CD14-positive monocyte (primary cell): ENCODE measurements around the gene CSAD. TPM values are rescaled to one million over a fixed set of nuclear protein-coding genes. Genes with fewer than 3 reads are reported as not detected.

ENCODE experiments used
- DNase-seq, 3 donors: peaks; one replicate each; pipeline ENCODE4 v3.0.0-alpha.2; 2011 to 2022
- H2AFZ ChIP-seq: 2 replicates; pipeline ENCODE4 v1.6.0; 2012; ENCODE audit warnings: mild to moderate bottlenecking, low read depth, low read length, inconsistent platforms; ENCODE audit not compliant: insufficient read depth, poor library complexity, severe bottlenecking
- H3K27ac ChIP-seq, 2 donors: 1 replicate in 1 of 2; 2 replicates in 1 of 2; pipeline ENCODE4 v1.5.1; 2012 to 2013; ENCODE audit warnings: low read length in 2 of 2, control low read depth in 1 of 2, inconsistent platforms in 1 of 2, low read depth in 1 of 2, mild to moderate bottlenecking in 1 of 2
- H3K27me3 ChIP-seq, 2 donors: one replicate each; pipeline versions ENCODE4 v1.6.0 to v1.6.1; 2011 to 2013; ENCODE audit warnings: low read length in 2 of 2; ENCODE audit not compliant: control insufficient read depth in 2 of 2, insufficient read depth in 2 of 2
- H3K36me3 ChIP-seq, 2 donors: replicated peaks in 1 of 2; 1 replicate in 1 of 2; 2 replicates in 1 of 2; pipeline versions ENCODE4 v1.5.1 to v1.6.1; 2012 to 2013; ENCODE audit warnings: low read length in 2 of 2, control low read depth in 1 of 2, inconsistent platforms in 1 of 2, mild to moderate bottlenecking in 1 of 2; ENCODE audit not compliant: insufficient read depth in 2 of 2, control insufficient read depth in 1 of 2
- H3K4me1 ChIP-seq, 2 donors: 1 replicate in 1 of 2; 2 replicates in 1 of 2; pipeline versions ENCODE4 v1.5.1 to v1.6.1; 2012 to 2013; ENCODE audit warnings: low read length in 2 of 2, control low read depth in 1 of 2, inconsistent platforms in 1 of 2, mild to moderate bottlenecking in 1 of 2, moderate library complexity in 1 of 2; ENCODE audit not compliant: insufficient read depth in 2 of 2, control insufficient read depth in 1 of 2
- H3K4me2 ChIP-seq: replicated peaks from 2 replicates; pipeline ENCODE3; 2012; ENCODE audit warnings: low read length, moderate library complexity, mild to moderate bottlenecking; ENCODE audit not compliant: poor library complexity, severe bottlenecking; ENCODE audit errors: extremely low read depth
- H3K4me3 ChIP-seq, 3 experiments: fragments of 200-600 bp in 1 of 3; sonication (generic) in 1 of 3; replicated peaks in 1 of 3; 1 replicate in 2 of 3; 2 replicates in 1 of 3; pipeline ENCODE4 v1.5.1; 2011 to 2013; ENCODE audit warnings: low read length in 3 of 3, mild to moderate bottlenecking in 3 of 3, control low read depth in 2 of 3, low read depth in 2 of 3, inconsistent platforms in 1 of 3, moderate library complexity in 1 of 3
- H3K79me2 ChIP-seq: 2 replicates; pipeline ENCODE4 v1.6.0; 2012; ENCODE audit warnings: mild to moderate bottlenecking, control low read depth, inconsistent platforms, low read length, moderate library complexity; ENCODE audit not compliant: insufficient read depth
- H3K9ac ChIP-seq: 2 replicates; pipeline ENCODE4 v1.6.0; 2017; ENCODE audit warnings: low read length, mild to moderate bottlenecking; ENCODE audit not compliant: insufficient read depth, poor library complexity, severe bottlenecking
- H3K9me3 ChIP-seq, 2 donors: replicated peaks in 1 of 2; 1 replicate in 1 of 2; 2 replicates in 1 of 2; pipeline versions ENCODE4 v1.5.1 to v1.6.1; 2012 to 2013; ENCODE audit warnings: low read length in 2 of 2, control low read depth in 1 of 2; ENCODE audit not compliant: control insufficient read depth in 1 of 2, insufficient read depth in 1 of 2
- H4K20me1 ChIP-seq: 2 replicates; pipeline ENCODE4 v1.6.0; 2012; ENCODE audit warnings: mild to moderate bottlenecking, low read length, control low read depth, moderate library complexity; ENCODE audit not compliant: insufficient read depth
- H3K27ac Mint-ChIP-seq, 7 donors: one replicate each; pipeline ENCODE4 v1.8.0; 2020; ENCODE audit warnings: mild to moderate bottlenecking in 7 of 7, mixed read lengths in 7 of 7, moderate library complexity in 6 of 7, inconsistent platforms in 2 of 7
- H3K27me3 Mint-ChIP-seq, 3 donors: one replicate each; pipeline ENCODE4 v1.8.0; 2021 to 2022; ENCODE audit warnings: low read depth in 3 of 3, mild to moderate bottlenecking in 3 of 3, mixed read lengths in 3 of 3, moderate library complexity in 3 of 3, inconsistent platforms in 1 of 3
- H3K36me3 Mint-ChIP-seq, 2 donors: one replicate each; pipeline ENCODE4 v1.8.0; 2020; ENCODE audit warnings: mixed read lengths in 2 of 2, inconsistent platforms in 1 of 2, mild to moderate bottlenecking in 1 of 2
- H3K4me1 Mint-ChIP-seq: one replicate; pipeline ENCODE4 v1.8.0; 2020; ENCODE audit warnings: mild to moderate bottlenecking, mixed read lengths
- H3K4me3 Mint-ChIP-seq, 2 donors: one replicate each; pipeline ENCODE4 v1.8.0; 2020; ENCODE audit warnings: mild to moderate bottlenecking in 2 of 2, mixed read lengths in 2 of 2, moderate library complexity in 1 of 2
- H3K9me3 Mint-ChIP-seq, 7 donors: one replicate each; pipeline ENCODE4 v1.8.0; 2020 to 2022; ENCODE audit warnings: mixed read lengths in 7 of 7, mild to moderate bottlenecking in 6 of 7, moderate library complexity in 6 of 7, inconsistent platforms in 2 of 7
- CTCF ChIP-seq: fragments of 200-600 bp; IDR thresholded peaks from one replicate; pipeline ENCODE4 v1.8.0; 2022; ENCODE audit warnings: antibody characterized with exemption, mild to moderate bottlenecking
- WGBS: methylation state at CpG from one replicate; pipeline ENCODE4 v1.1.5; 2013; ENCODE audit warnings: missing lambda C conversion rate; ENCODE audit not compliant: insufficient coverage; 5-methylcytosine and 5-hydroxymethylcytosine counted together
- intact Hi-C, 2 donors: fragments of 100-400 bp; cut with micrococcal nuclease; formaldehyde crosslinking; loops; one replicate each; pipeline versions ENCODE4 v1.15.0 to v1.15.1; 2023
- polyA plus RNA-seq, 3 donors: library from polyadenylated mRNA; depleted of rRNA in 1 of 3; unstranded in 2 of 3; stranded (reverse) in 1 of 3; fragments of 300-500 nt in 2 of 3; fragments of >200 nt in 1 of 3; fragmentation: Illumina TruSeq in 2 of 3; gene quantifications; 1 replicate in 2 of 3; 2 replicates in 1 of 3; pipeline ENCODE4 v1.2.3, GENCODE V29; 2012 to 2021

The CSAD gene
- polyA plus RNA-seq, 3 donors = 1.3 to 145 (median 1.4) TPM

- H3K4me3 Mint-ChIP-seq = no peak overlapping the region
- no peaks in the 10 kb centered on the region for H4K20me1 ChIP-seq
- H3K4me1 Mint-ChIP-seq = peaks cover 5% of the 10 kb centered on the region
- no peak overlapping the region for H3K9ac ChIP-seq
- intact Hi-C loops = loop anchor here (1.0 to 2.0 kb wide), 2 partner anchors 37 to 41 kb away; no protein-coding TSS in a partner anchor
- peaks cover 6 to 21% of the 10 kb centered on the region in 2 donors for H3K36me3 Mint-ChIP-seq
- H3K9me3 ChIP-seq = no peaks in the 10 kb centered on the region
- TF ChIP-seq CTCF = no peak
- H3K36me3 ChIP-seq = peaks cover 0 to 5% of the 10 kb centered on the region in 2 donors
- no peaks in the 10 kb centered on the region for H3K4me1 ChIP-seq
- no peak for DNase-seq
- H3K79me2 ChIP-seq = no peaks in the 10 kb centered on the region
- H3K27ac ChIP-seq = no peak overlapping the region
- H3K27ac Mint-ChIP-seq = no peak overlapping the region
- no peaks in the 10 kb centered on the region for H3K27me3 ChIP-seq
- no peak overlapping the region for H3K4me2 ChIP-seq
- 94% methylated on average over 12 of the region's 16 CpGs for WGBS
- no peaks in the 10 kb centered on the region for H3K9me3 Mint-ChIP-seq
- peaks cover 0 to 4% (median 1%) of the 10 kb centered on the region in 3 donors for H3K27me3 Mint-ChIP-seq
- H2AFZ ChIP-seq = no peak overlapping the region
- H3K4me3 ChIP-seq = no peak overlapping the region
Measured at GRCh38 chr12:53160000-53160399, 20.7 kb downstream of the CSAD start.

DNA sequence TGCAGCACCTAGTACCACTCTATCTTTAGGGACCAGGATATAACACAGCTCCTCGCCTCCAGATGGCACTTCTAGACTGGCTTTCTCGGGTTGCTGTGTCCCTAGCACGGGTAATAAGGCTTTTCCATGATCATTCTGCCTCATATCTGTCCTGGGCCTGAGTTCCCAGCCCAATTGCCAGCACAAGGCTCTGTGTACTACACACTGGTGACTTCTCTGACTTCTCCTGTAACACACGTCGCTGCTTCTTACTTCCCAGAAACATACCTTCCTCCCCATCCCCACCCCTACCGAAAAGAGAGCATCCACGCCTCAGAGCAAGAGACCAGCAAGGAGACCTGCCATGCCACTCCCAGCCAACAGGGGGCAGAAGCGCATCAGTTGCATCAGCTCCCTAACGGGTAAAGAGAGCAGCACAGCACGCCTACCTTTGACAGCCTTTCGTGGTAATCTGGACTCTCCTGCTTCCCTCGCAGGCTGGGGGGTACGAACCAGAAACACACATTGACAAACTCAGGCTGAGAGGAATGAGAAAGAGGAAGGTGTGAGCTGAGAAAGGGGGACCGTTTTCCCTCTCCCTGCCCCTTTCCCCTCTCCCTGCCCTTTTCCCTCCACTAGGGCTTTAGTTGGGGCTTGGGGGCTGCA is 21.4 kb downstream of the CSAD start:
- H3K4me1 ChIP-seq = no peaks in the 10 kb centered on the region
- H4K20me1 ChIP-seq = no peaks in the 10 kb centered on the region
- Mint-ChIP-seq H3K4me1 (peaks cover 5% of the 10 kb centered on the region), H3K9me3 (no peaks in the 10 kb centered on the region), H3K36me3 (peaks cover 3 to 16% of the 10 kb centered on the region in 2 donors), H3K4me3 (no peak overlapping the region), H3K27ac (no peak overlapping the region), H3K27me3 (peaks cover 0 to 6% (median 1%) of the 10 kb centered on the region in 3 donors)
- H3K9ac ChIP-seq = no peak overlapping the region
- no peak overlapping the region for H3K4me3 ChIP-seq
- H3K9me3 ChIP-seq = no peaks in the 10 kb centered on the region
- H3K79me2 ChIP-seq = no peaks in the 10 kb centered on the region
- H3K36me3 ChIP-seq = peaks cover 0 to 5% of the 10 kb centered on the region in 2 donors
- no peak overlapping the region for H3K27ac ChIP-seq
- WGBS = 14% methylated on average over 10 of the region's 14 CpGs
- TF ChIP-seq CTCF = peak; percentile 94
- intact Hi-C loops = loop anchor here (1.0 to 2.0 kb wide), 2 partner anchors 38 to 41 kb away; no protein-coding TSS in a partner anchor
- H3K27me3 ChIP-seq = no peaks in the 10 kb centered on the region
- peak overlapping the region; percentile 57 for H2AFZ ChIP-seq
- no peak overlapping the region for H3K4me2 ChIP-seq
- peak; percentile 63 to 71 (median 71) for DNase-seq
